Fibroblast of lung (primary cell): Measurements from ENCODE around the gene ZNF736.
"Not testable (repeated sequence)": the region's sequence is repeated elsewhere in the genome, so short reads cannot be mapped to it uniquely, and the experiment has no call there.

Experiments used
- CTCF ChIP-seq, 2 donors: IDR thresholded peaks in 1 of 2; conservative IDR thresholded peaks in 1 of 2; 1 replicate in 1 of 2; 2 replicates in 1 of 2; pipeline ENCODE4 v1.5.1; 2011 to 2012; ENCODE audit warnings: low read length in 2 of 2, control low read depth in 1 of 2, inconsistent platforms in 1 of 2, low read depth in 1 of 2, mild to moderate bottlenecking in 1 of 2
- EZH2 ChIP-seq: IDR thresholded peaks from 2 replicates; pipeline ENCODE4 v1.5.1; 2012; ENCODE audit warnings: low read length, control low read depth, mild to moderate bottlenecking; ENCODE audit errors: missing control alignments

DNA sequence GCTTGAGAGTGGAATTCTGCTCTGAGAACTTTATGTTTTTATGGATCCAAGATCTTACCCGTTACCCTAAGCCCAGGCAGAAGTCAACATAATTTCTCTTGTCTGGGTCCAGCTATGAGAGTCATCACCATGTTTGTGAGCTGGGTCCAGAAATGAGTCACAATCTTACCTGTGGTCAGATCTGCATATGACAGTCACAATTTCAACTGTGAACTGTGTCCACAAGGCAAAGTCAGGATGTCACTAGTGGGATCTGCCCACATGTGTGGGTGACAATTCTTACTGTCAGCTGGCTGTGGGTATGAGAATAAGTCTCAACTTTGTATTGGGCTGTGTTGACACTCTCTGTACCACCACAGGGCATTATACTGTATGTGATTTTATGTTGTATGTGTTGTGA, 16.3 kb upstream of the ZNF736 start:
- not testable (repeated sequence) for TF ChIP-seq CTCF (conservative IDR thresholded peaks at IDR 0.05 in 1 of 2, IDR thresholded peaks at IDR 0.05 in 1 of 2; ENCODE audit: low read depth in 1 of 2, low read length in 2 of 2); EZH2
